ENCODE data around the gene EXD3. TPM values are rescaled to one million over a fixed set of nuclear protein-coding genes. Genes with fewer than 3 reads are reported as not detected.
"Not testable (repeated sequence)": the region's sequence is repeated elsewhere in the genome, so short reads cannot be mapped to it uniquely, and the experiment has no call there.

The EXD3 gene
- total RNA-seq, 1 donor from 2014 or later, result 6.8 TPM

GRCh38 chr9:137329590-137329989 lies 93.4 kb downstream of the EXD3 start:
- H3K4me3 Mint-ChIP-seq (ENCODE audit: low read depth); DNase-seq (ENCODE audit: low spot score); H3K27ac Mint-ChIP-seq; H3K4me1 Mint-ChIP-seq (ENCODE audit: low read depth); intact Hi-C loops (cut with micrococcal nuclease); H3K36me3 Mint-ChIP-seq (ENCODE audit: low read depth); H3K27me3 Mint-ChIP-seq (ENCODE audit: low read depth): not testable (repeated sequence)
- peaks cover 28% of the 10 kb centered on the region for H3K9me3 Mint-ChIP-seq

DNA sequence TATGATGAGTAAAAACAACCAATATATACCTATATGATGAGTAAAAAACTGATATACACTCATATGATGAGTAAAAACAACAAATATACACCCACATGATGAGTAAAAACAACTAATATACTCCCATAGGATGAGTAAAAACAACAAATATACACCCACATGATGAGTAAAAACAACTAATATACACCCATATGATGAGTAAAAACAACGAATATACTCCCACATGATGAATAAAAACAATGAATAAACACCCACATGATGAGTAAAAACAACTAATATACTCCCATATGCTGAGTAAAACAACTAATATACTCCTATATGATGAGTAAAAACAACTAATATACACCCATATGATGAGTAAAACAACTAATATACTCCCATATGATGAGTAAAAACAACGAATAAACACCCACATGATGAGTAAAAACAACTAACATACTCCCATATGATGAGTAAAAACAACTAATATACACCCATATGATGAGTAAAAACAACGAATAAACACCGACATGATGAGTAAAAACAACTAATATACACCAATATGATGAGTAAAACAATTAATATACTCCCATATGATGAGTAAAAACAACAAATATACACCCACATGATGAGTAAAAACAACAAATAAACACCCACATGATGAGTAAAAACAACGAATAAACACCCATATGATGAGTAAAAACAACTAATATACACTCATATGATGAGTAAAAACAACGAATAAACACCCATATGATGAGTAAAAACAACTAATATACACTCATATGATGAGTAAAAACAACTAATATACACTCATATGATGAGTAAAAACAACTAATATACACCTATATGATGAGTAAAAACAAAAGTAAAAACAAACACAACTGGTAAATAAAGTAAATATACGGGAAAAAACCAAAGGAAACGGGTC lies 95.1 kb downstream of the EXD3 start:
- H3K36me3 Mint-ChIP-seq (ENCODE audit: low read depth); DNase-seq (ENCODE audit: low spot score); H3K4me1 Mint-ChIP-seq (ENCODE audit: low read depth); intact Hi-C loops (cut with micrococcal nuclease); H3K4me3 Mint-ChIP-seq (ENCODE audit: low read depth); H3K27me3 Mint-ChIP-seq (ENCODE audit: low read depth): not testable (repeated sequence)
- H3K9me3 Mint-ChIP-seq, result peaks cover 28% of the 10 kb centered on the region
- H3K27ac Mint-ChIP-seq, result peak overlapping the region; percentile 85

DNA sequence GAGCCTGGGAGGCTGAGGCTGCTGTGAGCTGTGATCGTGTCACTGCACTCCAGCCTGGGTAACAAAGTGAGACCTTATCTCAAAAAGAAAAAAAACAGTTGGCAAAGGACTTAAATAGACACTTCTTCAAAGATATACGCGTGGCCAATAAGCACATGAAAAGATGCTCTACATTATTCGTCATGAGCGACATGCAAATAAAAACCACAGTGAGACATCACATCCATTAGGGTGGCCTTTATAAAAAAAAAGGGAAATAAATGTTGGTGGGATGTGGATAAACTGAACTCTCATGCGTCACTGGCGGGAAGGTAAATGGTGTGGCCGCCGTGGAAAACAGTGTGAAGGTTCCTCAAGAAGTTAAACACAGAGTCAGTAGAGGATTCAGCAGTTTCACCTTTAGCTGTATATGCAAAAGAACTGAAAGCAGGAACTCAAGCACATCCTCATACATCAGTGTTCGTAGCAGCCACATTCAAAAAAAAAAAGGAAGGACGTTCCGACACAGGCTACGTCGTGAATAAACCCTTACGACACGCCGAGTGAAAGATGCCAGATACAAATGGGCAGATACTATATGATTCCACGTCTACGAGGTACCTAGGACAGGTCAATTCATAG lies 96.4 kb downstream of the EXD3 start:
- intact Hi-C loops (cut with micrococcal nuclease), result no loop called here
- peak overlapping the region; percentile 18 for H3K27ac Mint-ChIP-seq
- H3K4me3 Mint-ChIP-seq (ENCODE audit: low read depth), result peak overlapping the region; percentile 2
- H3K27me3 Mint-ChIP-seq (ENCODE audit: low read depth), result peaks cover 2% of the 10 kb centered on the region
- peaks cover 10% of the 10 kb centered on the region for H3K4me1 Mint-ChIP-seq (ENCODE audit: low read depth)
- no peak for DNase-seq (ENCODE audit: low spot score)
- H3K36me3 Mint-ChIP-seq (ENCODE audit: low read depth), result peaks cover 6% of the 10 kb centered on the region
- peaks cover 28% of the 10 kb centered on the region for H3K9me3 Mint-ChIP-seq

DNA sequence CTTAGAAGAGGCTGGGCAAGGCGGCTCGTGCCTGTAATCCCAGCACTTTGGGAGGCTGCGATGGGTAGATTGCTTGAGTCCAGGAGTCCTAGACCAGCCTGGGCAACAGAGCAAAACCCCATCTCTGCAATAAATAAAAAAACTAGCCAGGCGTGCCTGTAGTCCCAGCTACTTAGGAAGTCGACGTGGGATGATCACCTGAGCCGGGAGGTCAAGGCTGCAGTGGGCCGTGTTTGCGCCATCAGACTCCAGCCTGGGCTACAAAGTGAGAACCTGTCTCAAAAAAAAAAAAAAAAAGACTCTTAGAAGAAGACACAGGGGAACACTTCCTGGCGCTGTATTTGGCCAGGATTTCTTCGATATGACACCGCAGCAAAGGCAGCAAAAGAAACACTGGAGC lies 97.2 kb downstream of the EXD3 start:
- peaks cover 10% of the 10 kb centered on the region for H3K4me1 Mint-ChIP-seq (ENCODE audit: low read depth)
- no peak overlapping the region for H3K27ac Mint-ChIP-seq
- peaks cover 27% of the 10 kb centered on the region for H3K9me3 Mint-ChIP-seq
- peaks cover 2% of the 10 kb centered on the region for H3K27me3 Mint-ChIP-seq (ENCODE audit: low read depth)
- DNase-seq (ENCODE audit: low spot score), result no peak
- H3K36me3 Mint-ChIP-seq (ENCODE audit: low read depth), result peaks cover 6% of the 10 kb centered on the region
- intact Hi-C loops (cut with micrococcal nuclease), result no loop called here
- H3K4me3 Mint-ChIP-seq (ENCODE audit: low read depth), result no peak overlapping the region

DNA sequence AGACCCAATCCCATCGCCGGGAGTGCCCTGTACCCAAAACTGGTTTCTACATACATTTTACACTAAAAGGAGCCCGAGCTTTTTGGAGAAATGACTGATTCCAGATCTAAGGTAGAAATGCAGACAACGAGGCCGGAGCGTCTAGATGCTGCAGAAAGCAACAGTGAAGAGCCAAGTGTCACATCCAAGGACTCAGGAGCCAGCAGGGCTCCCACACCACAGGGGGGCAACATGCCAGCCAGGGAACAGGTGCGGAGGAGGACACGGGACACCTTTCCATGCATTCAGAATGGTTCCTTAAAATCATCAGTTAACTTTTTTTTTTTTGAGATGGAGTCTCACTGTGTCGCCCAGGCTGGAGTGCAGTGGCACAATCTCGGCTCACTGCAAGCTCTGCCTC lies 97.8 kb downstream of the EXD3 start:
- no peak overlapping the region for H3K27ac Mint-ChIP-seq
- intact Hi-C loops (cut with micrococcal nuclease), result no loop called here
- no peak overlapping the region for H3K4me3 Mint-ChIP-seq (ENCODE audit: low read depth)
- H3K36me3 Mint-ChIP-seq (ENCODE audit: low read depth), result peaks cover 6% of the 10 kb centered on the region
- H3K9me3 Mint-ChIP-seq, result peaks cover 20% of the 10 kb centered on the region
- H3K27me3 Mint-ChIP-seq (ENCODE audit: low read depth), result peaks cover 2% of the 10 kb centered on the region
- H3K4me1 Mint-ChIP-seq (ENCODE audit: low read depth), result peaks cover 13% of the 10 kb centered on the region
- DNase-seq (ENCODE audit: low spot score), result no peak

DNA sequence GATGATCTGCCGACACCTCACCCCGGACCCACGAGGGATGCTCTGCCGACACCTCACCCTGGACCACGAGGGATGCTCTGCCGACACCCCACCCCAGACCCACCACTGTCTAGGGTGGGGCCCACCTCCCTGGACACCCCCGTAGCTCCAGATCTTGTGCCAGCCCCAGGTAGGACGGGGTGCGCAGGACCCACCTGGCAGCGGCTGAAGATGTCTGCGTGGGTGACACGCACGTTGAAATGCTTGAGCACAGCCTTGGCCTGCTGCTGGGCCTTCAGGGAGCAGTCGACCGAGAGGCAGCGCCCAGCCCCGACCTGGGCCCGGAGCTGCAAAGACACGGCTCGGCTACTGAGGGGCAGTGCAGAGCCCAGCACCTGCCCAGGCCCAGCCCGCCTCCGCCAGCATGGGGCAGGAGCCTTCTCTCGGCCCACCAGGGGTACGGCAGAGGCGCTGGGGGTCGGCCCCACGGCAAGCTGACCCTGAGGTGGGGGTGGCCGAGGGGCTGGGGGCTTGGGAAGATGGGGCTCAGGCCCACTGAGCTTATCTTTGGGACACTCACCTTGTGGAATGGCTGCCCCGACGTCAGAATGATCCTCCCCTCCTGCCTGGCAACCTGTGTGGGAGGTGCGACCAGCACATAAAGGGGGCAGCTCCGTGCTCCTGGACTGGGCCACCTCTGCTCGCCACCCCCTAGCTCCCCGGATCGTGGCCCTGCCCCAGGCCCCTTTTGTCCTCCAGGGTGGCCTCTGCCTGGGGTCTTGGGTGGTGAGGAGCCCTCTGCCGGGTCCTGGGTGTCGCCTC lies 99.2 kb downstream of the EXD3 start:
- Mint-ChIP-seq H3K4me3 (ENCODE audit: low read depth) (no peak overlapping the region), H3K27ac (no peak overlapping the region), H3K36me3 (ENCODE audit: low read depth) (peaks cover 6% of the 10 kb centered on the region), H3K27me3 (ENCODE audit: low read depth) (peaks cover 2% of the 10 kb centered on the region), H3K9me3 (peaks cover 17% of the 10 kb centered on the region), H3K4me1 (ENCODE audit: low read depth) (peaks cover 13% of the 10 kb centered on the region)
- DNase-seq (ENCODE audit: low spot score), result no peak
- intact Hi-C loops (cut with micrococcal nuclease), result no loop called here

DNA sequence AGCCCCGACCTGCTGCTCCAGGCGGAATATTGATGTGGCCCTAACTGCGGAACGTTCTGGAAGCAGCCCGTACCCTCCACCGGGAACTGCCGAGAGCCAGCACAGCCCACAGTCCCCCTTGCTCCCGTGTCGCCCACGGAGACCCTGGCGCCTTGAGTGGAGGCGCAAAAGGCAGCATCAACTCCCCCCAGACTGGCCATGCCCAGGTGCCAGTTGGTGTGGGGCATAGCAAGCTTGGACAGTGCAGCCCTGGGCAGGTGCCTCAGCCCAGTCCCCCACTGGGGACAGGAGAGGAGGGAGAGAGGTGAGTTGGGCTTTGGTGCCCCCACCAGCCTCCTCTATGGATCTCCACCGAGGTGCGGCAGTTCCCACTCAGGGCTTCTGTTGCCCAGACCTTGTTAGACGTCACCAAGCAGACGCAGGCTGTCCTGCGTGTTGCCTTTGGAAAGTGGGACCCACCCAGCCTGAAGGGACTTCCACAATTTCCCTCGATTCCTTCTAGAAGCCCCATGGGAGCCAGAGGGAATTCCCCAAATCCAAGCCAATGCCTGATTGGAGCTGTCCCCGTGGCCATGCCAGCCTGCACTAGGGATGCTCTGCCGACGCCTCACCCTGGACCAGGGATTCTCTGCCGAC lies 101.1 kb downstream of the EXD3 start:
- Mint-ChIP-seq H3K36me3 (ENCODE audit: low read depth) (peaks cover 2% of the 10 kb centered on the region), H3K27me3 (ENCODE audit: low read depth) (peaks cover 2% of the 10 kb centered on the region), H3K4me1 (ENCODE audit: low read depth) (peaks cover 9% of the 10 kb centered on the region), H3K27ac (peak overlapping the region; percentile 33), H3K4me3 (ENCODE audit: low read depth) (no peak overlapping the region), H3K9me3 (peaks cover 3% of the 10 kb centered on the region)
- no peak for DNase-seq (ENCODE audit: low spot score)
- intact Hi-C loops (cut with micrococcal nuclease), result no loop called here

GRCh38 chr9:137320555-137321384 lies 102.2 kb downstream of the EXD3 start:
- DNase-seq (ENCODE audit: low spot score), result peak; percentile 17
- Mint-ChIP-seq H3K9me3 (no peaks in the 10 kb centered on the region), H3K36me3 (ENCODE audit: low read depth) (no peaks in the 10 kb centered on the region), H3K4me1 (ENCODE audit: low read depth) (peaks cover 3% of the 10 kb centered on the region), H3K4me3 (ENCODE audit: low read depth) (peak overlapping the region; percentile 26), H3K27ac (peak overlapping the region; percentile 53), H3K27me3 (ENCODE audit: low read depth) (peaks cover 2% of the 10 kb centered on the region)
- intact Hi-C loops (cut with micrococcal nuclease), result no loop called here

DNA sequence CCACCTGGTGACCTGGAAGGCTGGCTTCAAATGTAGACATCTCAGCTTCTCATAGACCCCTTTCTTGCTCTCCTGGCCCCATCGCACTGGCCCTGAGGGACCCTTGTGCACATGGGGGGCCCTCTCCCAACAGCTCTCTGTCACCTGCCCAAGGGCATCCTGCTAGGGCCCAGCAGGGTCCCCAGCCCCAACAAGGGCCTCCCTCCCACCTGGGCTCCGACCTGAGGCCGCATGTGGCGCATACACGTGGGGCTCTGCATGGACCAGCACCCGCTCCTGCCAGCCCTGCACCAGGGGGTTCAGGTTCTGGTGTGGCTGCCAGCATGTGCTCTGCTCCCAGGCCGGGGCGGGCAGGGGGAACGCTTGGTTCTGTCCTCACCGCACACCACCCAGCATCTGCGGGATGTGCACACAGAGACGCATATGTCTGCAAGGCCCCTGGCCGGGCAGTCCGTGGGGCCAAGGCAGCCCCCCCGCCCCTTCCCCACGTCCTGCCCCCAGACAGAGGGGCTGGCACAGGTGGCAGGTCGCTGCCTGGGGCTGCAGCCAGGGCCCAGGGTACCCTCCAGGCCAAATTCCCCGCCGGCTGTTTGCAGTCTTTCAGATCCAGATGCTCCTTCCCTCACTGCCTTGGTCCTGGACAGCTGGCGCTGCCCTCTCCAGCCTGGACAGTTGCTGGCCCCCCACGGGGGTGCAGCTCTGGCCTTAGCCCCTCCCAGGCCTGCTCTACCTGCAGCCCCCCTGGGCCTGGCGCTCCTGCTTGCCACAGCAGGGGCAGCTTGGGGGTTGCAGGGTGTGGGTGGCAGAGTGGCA lies 103.0 kb downstream of the EXD3 start:
- Mint-ChIP-seq H3K27ac (no peak overlapping the region), H3K27me3 (ENCODE audit: low read depth) (peaks cover 2% of the 10 kb centered on the region), H3K4me3 (ENCODE audit: low read depth) (no peak overlapping the region), H3K9me3 (no peaks in the 10 kb centered on the region), H3K36me3 (ENCODE audit: low read depth) (no peaks in the 10 kb centered on the region), H3K4me1 (ENCODE audit: low read depth) (peaks cover 3% of the 10 kb centered on the region)
- no peak for DNase-seq (ENCODE audit: low spot score)
- intact Hi-C loops (cut with micrococcal nuclease), result no loop called here

DNA sequence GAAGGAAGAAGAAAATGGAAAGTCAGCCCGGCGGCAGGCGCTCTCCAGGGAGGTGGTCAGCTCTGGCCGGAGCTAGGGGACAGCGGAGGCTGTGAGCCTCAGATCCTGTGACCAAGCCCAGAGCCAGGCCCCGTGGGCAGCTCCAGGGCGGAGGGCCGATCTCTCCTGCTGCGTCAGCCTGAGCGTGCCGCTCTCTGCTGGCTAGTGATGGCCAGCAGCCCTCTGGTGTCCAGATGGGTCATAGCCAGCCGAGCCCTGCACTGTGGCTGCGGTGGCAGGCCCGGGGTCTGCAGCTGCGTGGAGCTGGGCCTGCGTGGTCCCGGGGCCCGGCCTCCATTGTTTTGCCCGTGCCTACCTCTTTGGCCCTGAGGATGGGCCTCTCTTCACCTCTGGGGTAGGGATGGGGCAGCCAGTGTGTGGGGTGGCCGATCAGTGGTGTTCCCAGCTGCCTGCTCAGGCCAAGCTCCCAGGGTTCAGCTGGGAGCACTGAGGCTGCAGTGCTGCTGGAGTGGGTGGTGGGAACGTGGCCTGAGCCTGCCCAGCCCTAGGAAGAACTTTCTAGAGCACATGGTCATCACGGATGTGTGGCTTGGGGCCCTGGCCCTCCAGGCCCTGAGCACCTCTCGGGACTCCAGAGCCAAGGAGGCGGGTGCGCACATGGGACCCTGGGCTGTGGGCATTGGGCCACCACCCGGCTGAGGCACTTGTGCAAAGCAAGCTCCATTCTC lies 103.8 kb downstream of the EXD3 start:
- H3K9me3 Mint-ChIP-seq, result no peaks in the 10 kb centered on the region
- H3K36me3 Mint-ChIP-seq (ENCODE audit: low read depth), result no peaks in the 10 kb centered on the region
- no peak overlapping the region for H3K27ac Mint-ChIP-seq
- H3K27me3 Mint-ChIP-seq (ENCODE audit: low read depth), result peaks cover 2% of the 10 kb centered on the region
- DNase-seq (ENCODE audit: low spot score), result no peak
- H3K4me3 Mint-ChIP-seq (ENCODE audit: low read depth), result no peak overlapping the region
- intact Hi-C loops (cut with micrococcal nuclease), result no loop called here
- peaks cover 3% of the 10 kb centered on the region for H3K4me1 Mint-ChIP-seq (ENCODE audit: low read depth)

GRCh38 chr9:137318602-137319001 lies 104.4 kb downstream of the EXD3 start:
- Mint-ChIP-seq H3K4me3 (ENCODE audit: low read depth) (no peak overlapping the region), H3K4me1 (ENCODE audit: low read depth) (peaks cover 3% of the 10 kb centered on the region), H3K36me3 (ENCODE audit: low read depth) (no peaks in the 10 kb centered on the region), H3K27ac (no peak overlapping the region), H3K9me3 (no peaks in the 10 kb centered on the region), H3K27me3 (ENCODE audit: low read depth) (peaks cover 2% of the 10 kb centered on the region)
- intact Hi-C loops (cut with micrococcal nuclease), result no loop called here
- DNase-seq (ENCODE audit: low spot score), result no peak

All from activated T-helper 2 cell treated with anti-CD3 and anti-CD28 coated beads, Interferon-gamma antibody, Interleukin-2, Interleukin-4, amounts not matched to agents 10 μg/mL and 5 μg/mL and 100 μg/mL, durations not matched to agents 14 hours and 24 hours and 36 hours (primary cell).